Sciatic nerve (tissue), 2 donors: Measurements from ENCODE around the gene CSGALNACT2. TPM values are rescaled to one million over a fixed set of nuclear protein-coding genes. Genes with fewer than 3 reads are reported as not detected.

ENCODE experiments used
- ATAC-seq: fragments of 200-7000 bp; cut with Tn5 transposase; one replicate; pipeline ENCODE4 v1.9.1; 2020; ENCODE audit warnings: mild to moderate bottlenecking, moderate library complexity
- DNase-seq: peaks from one replicate; pipeline ENCODE4 v3.0.0-alpha.2; 2020; ENCODE audit warnings: low spot score
- intact Hi-C: fragments of 100-400 bp; cut with DNase I; formaldehyde crosslinking; loops from one replicate; pipeline ENCODE4 v1.14.2; 2022
- total RNA-seq: library from RNA; stranded (reverse); fragmentation: NEBNext Ultra II Directional; extraction: Animal tissue kit (Norgen Biotek cat#: 25700); gene quantifications from one replicate; pipeline ENCODE4 v1.2.1, GENCODE V29; 2021
- donor health status: DM: no; HTN: no; CAD: no.
- donor health status: DM: no; HTN: no; CAD: no.

The CSGALNACT2 gene
- total RNA-seq, 1 donor from 2014 or later: 31.5 TPM

- DNase-seq (peak; percentile 48), ATAC-seq (no peak)
These were observed 67.6 kb downstream of the CSGALNACT2 start for GRCh38 chr10:43205681-43206390.

GRCh38 chr10:43206391-43207235, 68.4 kb downstream of the CSGALNACT2 start:
- intact Hi-C loops: no loop called here
- ATAC-seq (no peak), DNase-seq (peak; percentile 51)

More at GRCh38 chr10:43205681-43206390, 67.6 kb downstream of the CSGALNACT2 start:
- intact Hi-C loops: no loop called here

- ATAC-seq (no peak), DNase-seq (peak; percentile 55)
- intact Hi-C loops: no loop called here
These were observed 70.2 kb downstream of the CSGALNACT2 start for GRCh38 chr10:43208147-43209073.

- intact Hi-C loops: no loop called here
- peak; percentile 41 for DNase-seq
- ATAC-seq: no peak
These were observed 70.8 kb downstream of the CSGALNACT2 start for GRCh38 chr10:43209074-43209455.

GRCh38 chr10:43209651-43210141, 71.5 kb downstream of the CSGALNACT2 start:
- intact Hi-C loops: no loop called here
- ATAC-seq (no peak), DNase-seq (peak; percentile 45)

GRCh38 chr10:43210556-43210955, 72.3 kb downstream of the CSGALNACT2 start:
- ATAC-seq: no peak
- intact Hi-C loops: no loop called here
- peak; percentile 47 for DNase-seq

GRCh38 chr10:43211030-43211429, 72.8 kb downstream of the CSGALNACT2 start:
- no peak for ATAC-seq
- intact Hi-C loops: no loop called here
- peak; percentile 22 for DNase-seq

GRCh38 chr10:43211431-43212042, 73.3 kb downstream of the CSGALNACT2 start:
- ATAC-seq (no peak), DNase-seq (no peak)
- intact Hi-C loops: no loop called here

GRCh38 chr10:43212043-43212721, 73.9 kb downstream of the CSGALNACT2 start:
- intact Hi-C loops: no loop called here
- no peak for ATAC-seq
- peak; percentile 58 for DNase-seq

GRCh38 chr10:43214071-43214955, 76.1 kb downstream of the CSGALNACT2 start:
- ATAC-seq: no peak
- intact Hi-C loops: no loop called here
- DNase-seq: no peak

GRCh38 chr10:43214956-43215561, 76.8 kb downstream of the CSGALNACT2 start:
- intact Hi-C loops: no loop called here
- DNase-seq (no peak), ATAC-seq (no peak)

- ATAC-seq: no peak
- intact Hi-C loops: no loop called here
- DNase-seq: no peak
These were observed 77.7 kb downstream of the CSGALNACT2 start for GRCh38 chr10:43215758-43216455.

- DNase-seq (no peak), ATAC-seq (no peak)
- intact Hi-C loops: no loop called here
These were observed 78.8 kb downstream of the CSGALNACT2 start for GRCh38 chr10:43216931-43217562.

- no peak for ATAC-seq
These were observed 79.4 kb downstream of the CSGALNACT2 start for GRCh38 chr10:43217563-43218205.

GRCh38 chr10:43218206-43218950, 80.1 kb downstream of the CSGALNACT2 start:
- intact Hi-C loops: no loop called here
- ATAC-seq (peak; percentile 78), DNase-seq (peak; percentile 80)

More at GRCh38 chr10:43217563-43218205, 79.4 kb downstream of the CSGALNACT2 start:
- no peak for DNase-seq
- intact Hi-C loops: no loop called here
